ENCODE data around the gene CIC.

Gene CIC

GRCh38 chr19:42268704-42269477 lies at the start of gene CIC:
TSS of gene CIC (plus strand) at chr19:42269252. CDS start at chr19:42271784, 2,532 bp downstream.
- DNase-seq (ENCODE audit: low spot score) = peak; percentile 100

GRCh38 chr19:42219812-42220750 lies 49.0 kb upstream of the CIC start, which contains the start of gene ZNF526:
TSS of gene ZNF526 (plus strand) at chr19:42220312. CDS start at chr19:42224404, 4,092 bp downstream.
- peak; percentile 97 for DNase-seq (ENCODE audit: low spot score)

GRCh38 chr19:42220751-42221097 lies 48.3 kb upstream of the CIC start:
- no peak for DNase-seq (ENCODE audit: low spot score)

DNA sequence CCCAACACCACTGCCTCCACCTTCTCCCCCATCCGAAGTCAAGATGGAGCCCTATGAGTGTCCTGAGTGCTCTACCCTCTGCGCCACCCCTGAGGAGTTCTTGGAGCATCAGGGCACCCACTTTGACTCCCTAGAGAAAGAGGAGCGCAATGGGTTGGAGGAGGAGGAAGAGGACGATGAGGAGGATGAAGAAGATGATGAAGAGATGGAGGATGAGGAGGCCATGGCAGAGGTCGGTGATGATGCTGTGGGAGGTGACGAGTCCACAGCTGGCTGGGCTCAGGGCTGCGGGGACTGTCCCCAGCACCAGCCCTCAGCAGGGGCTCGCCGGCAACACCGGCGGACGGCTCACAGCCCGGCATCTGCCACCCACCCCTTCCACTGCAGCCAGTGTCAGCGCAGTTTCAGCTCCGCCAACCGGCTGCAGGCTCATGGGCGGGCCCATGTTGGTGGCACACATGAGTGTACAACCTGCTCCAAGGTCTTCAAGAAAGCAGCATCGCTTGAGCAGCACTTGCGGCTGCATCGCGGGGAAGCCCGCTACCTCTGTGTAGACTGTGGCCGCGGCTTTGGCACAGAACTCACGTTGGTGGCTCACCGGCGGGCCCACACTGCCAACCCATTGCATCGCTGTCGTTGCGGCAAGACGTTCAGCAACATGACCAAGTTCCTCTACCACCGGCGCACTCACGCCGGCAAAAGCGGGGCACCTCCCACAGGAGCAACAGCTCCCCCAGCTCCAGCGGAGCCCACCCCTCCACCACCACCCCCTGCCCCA lies 43.9 kb upstream of the CIC start:
- DNase-seq (ENCODE audit: low spot score) = no peak

GRCh38 chr19:42225718-42226292 lies 43.2 kb upstream of the CIC start:
- no peak for DNase-seq (ENCODE audit: low spot score)

GRCh38 chr19:42226886-42227285 lies 42.2 kb upstream of the CIC start:
- no peak for DNase-seq (ENCODE audit: low spot score)

- DNase-seq (ENCODE audit: low spot score) = no peak
Observed at GRCh38 chr19:42228641-42229040, 40.4 kb upstream of the CIC start.

- no peak for DNase-seq (ENCODE audit: low spot score)
Observed at GRCh38 chr19:42229301-42229854, 39.7 kb upstream of the CIC start.

- no peak for DNase-seq (ENCODE audit: low spot score)
Observed at GRCh38 chr19:42229855-42230351, 39.1 kb upstream of the CIC start.

DNA sequence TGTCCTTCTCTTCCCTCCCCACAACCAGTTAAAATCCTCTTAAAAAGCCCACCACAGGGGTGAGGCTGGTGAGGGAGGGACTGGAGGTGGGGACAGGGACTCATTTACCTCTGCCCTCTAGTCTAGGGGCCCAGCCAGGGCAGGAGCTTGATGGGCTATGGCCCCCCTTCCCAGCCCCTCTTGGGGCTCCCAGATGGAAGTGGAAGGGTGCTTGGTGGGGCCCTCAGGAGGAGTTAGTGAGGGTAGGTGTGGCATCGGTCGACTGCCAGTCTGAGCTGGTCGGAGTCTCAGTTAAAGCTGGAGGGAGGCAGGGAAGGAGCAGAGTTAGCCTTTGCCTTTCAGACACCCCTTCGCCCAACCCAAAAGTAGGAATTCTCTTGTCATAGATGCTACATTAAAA lies 38.5 kb upstream of the CIC start:
- DNase-seq (ENCODE audit: low spot score) = no peak

DNA sequence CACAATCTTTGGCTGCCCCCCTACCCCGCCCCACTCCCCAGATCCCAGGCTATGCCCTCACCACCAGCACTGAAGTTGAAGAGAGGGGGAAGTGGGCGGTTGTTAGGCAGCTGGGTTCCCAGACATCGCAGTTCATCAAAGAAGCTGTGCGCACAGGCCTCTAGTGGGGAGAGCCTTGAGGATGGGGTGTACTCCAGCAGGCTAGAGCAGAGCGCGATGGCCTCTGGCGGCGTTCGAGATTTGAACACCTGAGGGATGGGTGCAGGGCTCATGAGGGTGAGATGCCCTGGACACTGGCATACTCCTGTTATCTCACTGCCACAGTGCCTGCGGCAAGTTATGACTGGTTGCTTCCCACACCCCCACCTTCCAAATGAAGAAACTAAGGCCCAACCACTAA lies 36.6 kb upstream of the CIC start:
- no peak for DNase-seq (ENCODE audit: low spot score)

DNA sequence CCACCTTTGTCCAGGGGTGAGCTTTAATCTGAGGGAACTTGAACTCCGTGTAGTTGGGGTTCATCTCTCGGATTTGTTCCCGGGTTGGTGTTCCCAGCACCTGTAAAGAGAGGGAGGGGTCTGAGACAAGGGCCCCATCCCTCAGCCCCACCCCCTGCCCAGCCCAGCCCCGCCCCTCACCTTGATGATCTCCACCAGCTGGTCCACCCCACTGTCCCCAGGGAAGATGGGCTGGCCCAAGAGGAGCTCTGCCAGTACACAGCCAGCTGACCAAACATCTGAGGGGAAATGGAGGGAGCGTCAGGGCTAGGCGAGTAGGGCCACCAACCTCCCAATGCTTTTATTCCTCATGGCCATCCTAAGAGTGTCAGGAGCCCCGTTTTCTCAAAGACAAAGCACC lies 35.9 kb upstream of the CIC start:
- no peak for DNase-seq (ENCODE audit: low spot score)

GRCh38 chr19:42233678-42234292 lies 35.3 kb upstream of the CIC start:
- DNase-seq (ENCODE audit: low spot score) = no peak

DNA sequence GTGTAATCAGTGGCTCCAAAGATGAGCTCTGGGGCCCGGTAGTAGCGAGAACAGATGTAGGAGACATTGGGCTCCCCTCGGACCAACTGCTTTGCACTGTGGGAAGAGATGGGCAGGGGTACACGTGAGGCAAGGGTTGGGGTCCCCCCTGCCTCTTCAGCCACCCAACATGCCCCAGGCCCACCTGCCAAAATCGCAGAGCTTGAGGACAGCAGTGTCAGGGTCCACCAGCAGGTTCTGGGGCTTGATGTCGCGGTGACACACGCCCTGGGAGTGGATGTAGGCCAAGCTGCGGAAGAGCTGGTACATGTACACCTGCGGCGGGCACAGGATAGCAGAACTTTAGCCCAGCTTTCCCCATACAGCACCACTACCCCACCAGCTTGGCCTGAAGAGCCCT lies 34.7 kb upstream of the CIC start:
- DNase-seq (ENCODE audit: low spot score) = no peak

DNA sequence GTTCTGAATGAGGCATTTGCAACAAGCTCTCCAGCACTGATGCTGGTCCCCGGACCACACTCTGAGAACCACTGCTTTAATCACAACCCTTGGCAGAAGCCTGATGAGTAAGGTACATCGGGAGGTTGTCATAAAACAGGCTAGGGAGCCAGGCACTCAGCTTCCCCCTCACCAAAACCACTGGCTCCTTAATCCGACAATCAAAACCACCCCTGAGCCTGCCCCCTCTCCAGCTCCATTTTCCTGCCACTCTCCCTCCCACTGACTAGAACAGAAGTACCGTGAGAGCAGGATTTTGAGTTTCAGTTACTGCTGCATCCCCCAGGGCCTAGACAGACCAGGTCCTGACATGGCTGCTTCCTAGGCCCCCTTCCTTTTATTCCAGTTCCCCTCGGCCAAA lies 33.9 kb upstream of the CIC start:
- no peak for DNase-seq (ENCODE audit: low spot score)

DNA sequence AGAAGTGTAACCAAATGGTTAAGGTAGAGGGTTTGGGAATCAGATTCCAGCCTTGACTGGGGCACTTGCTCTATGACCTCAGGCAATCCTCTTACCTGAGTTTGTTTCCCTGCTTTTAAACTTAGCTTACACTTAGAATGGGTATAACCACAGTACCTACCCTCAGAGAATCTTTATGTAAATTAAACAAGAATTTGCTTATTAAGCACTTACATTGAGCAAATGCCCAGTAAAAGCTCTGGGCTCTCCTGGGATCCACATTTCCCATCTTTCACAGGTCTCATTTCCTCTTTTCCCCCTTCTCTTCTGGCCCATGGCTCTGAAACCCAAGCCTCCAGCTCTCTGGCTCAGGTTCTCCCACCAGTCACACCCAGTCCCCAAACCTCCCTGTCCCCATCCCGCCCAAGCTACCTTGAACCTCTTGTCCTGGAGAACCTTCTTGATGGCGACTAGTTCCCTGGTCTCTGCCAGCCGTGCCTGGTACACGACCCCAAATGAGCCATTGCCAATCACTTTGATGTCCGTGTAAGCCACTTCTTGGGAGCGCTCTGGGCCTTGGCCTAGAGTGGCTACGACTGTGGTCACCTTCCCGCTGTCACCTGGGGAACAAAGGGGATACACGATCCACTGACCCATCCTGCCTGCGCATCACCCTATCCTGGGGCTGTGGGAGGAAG lies 29.4 kb upstream of the CIC start:
- DNase-seq (ENCODE audit: low spot score) = no peak

GRCh38 chr19:42241279-42241678 lies 27.8 kb upstream of the CIC start:
- DNase-seq (ENCODE audit: low spot score) = no peak

- DNase-seq (ENCODE audit: low spot score) = no peak
Observed at GRCh38 chr19:42242069-42242511, 27.0 kb upstream of the CIC start.

GRCh38 chr19:42242512-42243409 lies 26.3 kb upstream of the CIC start, which contains the start of gene GSK3A:
TSS of gene GSK3A (minus strand) at chr19:42242602. CDS start at chr19:42242465, 137 bp downstream.
- DNase-seq (ENCODE audit: low spot score) = peak; percentile 98
